ENCODE measurements around the gene AXL. TPM values are rescaled to one million over a fixed set of nuclear protein-coding genes. Genes with fewer than 3 reads are reported as not detected.

The AXL gene
- total and polyA plus RNA-seq, 9 of the 15 experiments (the other 6 are each of a cell fraction or from before 2014, with no cell fraction given), result 0.80 to 6.6 (median 1.6) TPM

DNA sequence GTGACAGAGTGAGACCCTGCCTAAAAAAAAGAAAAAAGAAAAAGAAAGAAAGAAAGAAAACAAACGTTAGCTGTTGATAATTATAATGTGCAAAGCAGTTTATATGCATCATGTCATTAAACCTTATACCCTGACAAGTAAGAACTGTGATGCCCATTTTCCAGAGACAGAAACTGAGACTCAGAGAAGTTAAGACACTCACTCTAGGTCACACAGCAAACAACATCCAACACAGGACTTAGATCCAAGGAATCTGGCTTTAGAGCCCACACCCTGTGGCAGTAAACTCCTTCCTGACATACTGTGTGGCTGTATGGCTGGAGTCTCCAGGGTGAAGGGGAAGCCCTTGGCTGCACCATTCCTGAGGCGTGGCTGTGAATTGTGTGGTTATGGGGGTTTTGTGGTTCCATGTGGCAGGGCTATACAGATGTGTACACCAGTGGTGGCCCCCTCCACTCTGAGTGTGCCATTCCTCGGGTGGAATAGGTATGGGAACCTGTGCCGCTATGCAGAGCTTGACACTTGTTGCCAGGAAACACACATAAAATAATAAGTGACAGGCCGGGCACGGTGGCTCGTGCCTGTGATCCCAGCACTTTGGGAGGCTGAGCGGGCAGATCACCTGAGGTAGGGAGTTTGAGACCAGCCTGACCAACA is 15.6 kb downstream of the AXL start:
- H3K36me3 ChIP-seq (ENCODE audit: control insufficient read depth, insufficient read depth, low read length), result no peaks in the 10 kb centered on the region
- TF ChIP-seq, protein P1, sequence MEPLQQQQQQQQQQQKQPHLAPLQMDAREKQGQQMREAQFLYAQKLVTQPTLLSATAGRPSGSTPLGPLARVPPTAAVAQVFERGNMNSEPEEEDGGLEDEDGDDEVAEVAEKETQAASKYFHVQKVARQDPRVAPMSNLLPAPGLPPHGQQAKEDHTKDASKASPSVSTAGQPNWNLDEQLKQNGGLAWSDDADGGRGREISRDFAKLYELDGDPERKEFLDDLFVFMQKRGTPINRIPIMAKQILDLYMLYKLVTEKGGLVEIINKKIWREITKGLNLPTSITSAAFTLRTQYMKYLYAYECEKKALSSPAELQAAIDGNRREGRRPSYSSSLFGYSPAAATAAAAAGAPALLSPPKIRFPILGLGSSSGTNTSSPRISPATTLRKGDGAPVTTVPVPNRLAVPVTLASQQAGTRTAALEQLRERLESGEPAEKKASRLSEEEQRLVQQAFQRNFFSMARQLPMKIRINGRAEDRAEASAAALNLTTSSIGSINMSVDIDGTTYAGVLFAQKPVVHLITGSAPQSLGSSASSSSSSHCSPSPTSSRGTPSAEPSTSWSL (CRISPR knock-in tag; IDR thresholded peaks at IDR 0.05; ENCODE audit: borderline replicate concordance), result no peak
- no peak for TF ChIP-seq ETS2 (tag; IDR thresholded peaks at IDR 0.05; ENCODE audit: borderline replicate concordance, poor library complexity, severe bottlenecking)
- no peak for TF ChIP-seq ZNF785 (CRISPR knock-in tag; IDR thresholded peaks at IDR 0.05)
- TF ChIP-seq KAT8 (IDR thresholded peaks at IDR 0.05; ENCODE audit: low read depth), result no peak
- TF ChIP-seq PCBP2 (IDR thresholded peaks at IDR 0.05; ENCODE audit: low read depth, low read length, poor library complexity, severe bottlenecking), result no peak
- TF ChIP-seq, protein P2, sequence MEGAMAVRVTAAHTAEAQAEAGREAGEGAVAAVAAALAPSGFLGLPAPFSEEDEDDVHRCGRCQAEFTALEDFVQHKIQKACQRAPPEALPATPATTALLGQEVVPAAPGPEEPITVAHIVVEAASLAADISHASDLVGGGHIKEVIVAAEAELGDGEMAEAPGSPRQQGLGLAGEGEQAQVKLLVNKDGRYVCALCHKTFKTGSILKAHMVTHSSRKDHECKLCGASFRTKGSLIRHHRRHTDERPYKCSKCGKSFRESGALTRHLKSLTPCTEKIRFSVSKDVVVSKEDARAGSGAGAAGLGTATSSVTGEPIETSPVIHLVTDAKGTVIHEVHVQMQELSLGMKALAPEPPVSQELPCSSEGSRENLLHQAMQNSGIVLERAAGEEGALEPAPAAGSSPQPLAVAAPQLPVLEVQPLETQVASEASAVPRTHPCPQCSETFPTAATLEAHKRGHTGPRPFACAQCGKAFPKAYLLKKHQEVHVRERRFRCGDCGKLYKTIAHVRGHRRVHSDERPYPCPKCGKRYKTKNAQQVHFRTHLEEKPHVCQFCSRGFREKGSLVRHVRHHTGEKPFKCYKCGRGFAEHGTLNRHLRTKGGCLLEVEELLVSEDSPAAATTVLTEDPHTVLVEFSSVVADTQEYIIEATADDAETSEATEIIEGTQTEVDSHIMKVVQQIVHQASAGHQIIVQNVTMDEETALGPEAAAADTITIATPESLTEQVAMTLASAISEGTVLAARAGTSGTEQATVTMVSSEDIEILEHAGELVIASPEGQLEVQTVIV (CRISPR knock-in tag; IDR thresholded peaks at IDR 0.05; ENCODE audit: borderline replicate concordance), result no peak
- no peak for TF ChIP-seq SRSF1 (IDR thresholded peaks at IDR 0.05; ENCODE audit: low read depth, low read length)
- no peak for TF ChIP-seq PTBP1 (IDR thresholded peaks at IDR 0.05; ENCODE audit: low read depth, low read length)
- TF ChIP-seq HDAC1 (IDR thresholded peaks at IDR 0.05), result 0 out of 4 replicates have a peak, but pooled peaks of 1 of the 2 experiments have one; percentile 21
- peak in 1 of 2 experiments; percentile 67; a peak in 1 of 4 replicates for TF ChIP-seq RCOR1 (IDR thresholded peaks at IDR 0.05; ENCODE audit: borderline replicate concordance in 1 of 2, low read depth in 2 of 2, low read length in 2 of 2)
- no peak for TF ChIP-seq MEF2A (IDR thresholded peaks at IDR 0.05; ENCODE audit: control insufficient read depth, low read depth, low read length)
- no peak for TF ChIP-seq MCM5 (IDR thresholded peaks at IDR 0.05; ENCODE audit: low read depth)
- peak; percentile 77 for TF ChIP-seq ADNP (tag; IDR thresholded peaks at IDR 0.05)
- no peak for TF ChIP-seq C11orf30 (IDR thresholded peaks at IDR 0.05; ENCODE audit: low read depth)
- TF ChIP-seq TFAM (CRISPR knock-in tag; conservative IDR thresholded peaks at IDR 0.05), result no peak
- no peak for TF ChIP-seq PCBP1 (IDR thresholded peaks at IDR 0.05; ENCODE audit: low read depth, low read length, poor library complexity, severe bottlenecking)
- peak; percentile 93 for TF ChIP-seq SMARCA5 (IDR thresholded peaks at IDR 0.05)

More for the DNA sequence above, 15.6 kb downstream of the AXL start:
- Histone ChIP-seq H3K4me3 (no peak overlapping the region), H3K9me1 (ENCODE audit: control insufficient read depth, insufficient read depth, low read length) (no peaks in the 10 kb centered on the region), H3K4me1 (replicated peaks in 1 of 2; ENCODE audit: control insufficient read depth in 2 of 2, insufficient read depth in 2 of 2, low read length in 2 of 2) (peaks cover 0 to 10% of the 10 kb centered on the region in 2 experiments; a peak in 2 of 5 replicates), H3K27ac (ENCODE audit: extremely low read depth, low read depth, low read length) (no peak overlapping the region), H3K4me2 (ENCODE audit: insufficient read depth, low read length) (no peak overlapping the region), H4K20me1 (replicated peaks; ENCODE audit: control insufficient read depth, insufficient read depth, low read length) (no peaks in the 10 kb centered on the region), H3K79me2 (ENCODE audit: control insufficient read depth, insufficient read depth, low read length) (no peaks in the 10 kb centered on the region), H3K9ac (ENCODE audit: insufficient read depth in 1 of 2, low read depth in 2 of 2, low read length in 2 of 2) (no peak overlapping the region), H3K9me3 (replicated peaks; ENCODE audit: control insufficient read depth, insufficient read depth, low read depth, low read length) (no peaks in the 10 kb centered on the region), H2AFZ (ENCODE audit: low read depth, low read length) (no peak overlapping the region), H3K27me3 (ENCODE audit: control insufficient read depth in 2 of 2, insufficient read depth in 2 of 2, low read length in 2 of 2) (peaks cover 0 to 14% of the 10 kb centered on the region in 2 experiments; a peak in 2 of 5 replicates)
- BruUV-seq (replicated peaks), result no TSS peak
- CTCF ChIA-PET (ENCODE audit: low intra/inter-chr PET ratio), result no interaction called here
- 36% methylated on average over 8 of the region's 8 CpGs for WGBS (ENCODE audit: insufficient coverage, low coverage, missing lambda C conversion rate)
- in situ Hi-C loops (cut with MboI) (no loop called here), intact Hi-C loops (cut with micrococcal nuclease) (no loop called here)
- FAIRE-seq (no peak), ATAC-seq (no peak), DNase-seq (ENCODE audit: extremely low read depth in 1 of 4, low spot score in 3 of 4) (no peak)
- POLR2A ChIA-PET, result no interaction called here
